Body of pancreas (tissue), 4 donors: Measurements from ENCODE around the gene SHANK1.

ENCODE experiments used
- POLR2A ChIP-seq, 3 donors: fragments of 450-650 bp; IDR thresholded peaks; one replicate each; pipeline ENCODE4 v1.6.1; 2016; ENCODE audit warnings: antibody characterized with exemption in 3 of 3, mild to moderate bottlenecking in 2 of 3
- TF ChIP-seq, protein P1 (sequence below), 7 experiments: fragments of 450-650 bp in 4 of 7; fragments of 200-600 bp in 3 of 7; sonication (generic) in 3 of 7; IDR thresholded peaks; one replicate each; pipeline ENCODE4 v1.5.1; 2016 to 2019; ENCODE audit warnings: antibody characterized with exemption in 7 of 7

GRCh38 chr19:50661766-50662650 lies 57.6 kb downstream of the SHANK1 start:
- TF ChIP-seq, protein P1, sequence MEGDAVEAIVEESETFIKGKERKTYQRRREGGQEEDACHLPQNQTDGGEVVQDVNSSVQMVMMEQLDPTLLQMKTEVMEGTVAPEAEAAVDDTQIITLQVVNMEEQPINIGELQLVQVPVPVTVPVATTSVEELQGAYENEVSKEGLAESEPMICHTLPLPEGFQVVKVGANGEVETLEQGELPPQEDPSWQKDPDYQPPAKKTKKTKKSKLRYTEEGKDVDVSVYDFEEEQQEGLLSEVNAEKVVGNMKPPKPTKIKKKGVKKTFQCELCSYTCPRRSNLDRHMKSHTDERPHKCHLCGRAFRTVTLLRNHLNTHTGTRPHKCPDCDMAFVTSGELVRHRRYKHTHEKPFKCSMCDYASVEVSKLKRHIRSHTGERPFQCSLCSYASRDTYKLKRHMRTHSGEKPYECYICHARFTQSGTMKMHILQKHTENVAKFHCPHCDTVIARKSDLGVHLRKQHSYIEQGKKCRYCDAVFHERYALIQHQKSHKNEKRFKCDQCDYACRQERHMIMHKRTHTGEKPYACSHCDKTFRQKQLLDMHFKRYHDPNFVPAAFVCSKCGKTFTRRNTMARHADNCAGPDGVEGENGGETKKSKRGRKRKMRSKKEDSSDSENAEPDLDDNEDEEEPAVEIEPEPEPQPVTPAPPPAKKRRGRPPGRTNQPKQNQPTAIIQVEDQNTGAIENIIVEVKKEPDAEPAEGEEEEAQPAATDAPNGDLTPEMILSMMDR (IDR thresholded peaks at IDR 0.05), result no peak
- TF ChIP-seq POLR2A (IDR thresholded peaks at IDR 0.05), result no peak
